DMS 273 treated with DMSO at 0.1 percent for 48 hours (cell line): ENCODE measurements around the gene POLE4.

Experiments used
- DNase-seq: peaks from one replicate; lab custom pipeline; 2025; lab: John Stamatoyannopoulos, UW

POLE4 gene

DNA sequence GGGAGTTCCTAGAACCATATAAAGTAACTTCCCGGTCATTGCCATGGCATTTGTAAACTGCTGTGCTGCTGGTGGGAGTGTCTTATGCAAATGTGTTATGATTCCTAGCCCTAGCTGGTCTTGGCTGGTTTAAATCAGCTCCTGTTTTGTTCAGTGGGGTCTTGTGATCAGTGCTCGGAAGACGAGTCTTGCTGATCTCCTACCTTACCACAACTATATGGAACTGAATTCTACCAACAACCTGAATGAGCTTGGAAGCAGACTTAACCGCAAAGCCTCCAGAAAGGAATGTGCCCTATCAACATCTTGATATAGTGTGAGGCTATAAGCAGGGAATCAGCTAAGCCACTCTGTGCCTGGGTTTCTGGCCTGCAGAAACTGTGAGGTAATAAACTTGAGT lies 33.5 kb downstream of the POLE4 start:
- no peak for DNase-seq

DNA sequence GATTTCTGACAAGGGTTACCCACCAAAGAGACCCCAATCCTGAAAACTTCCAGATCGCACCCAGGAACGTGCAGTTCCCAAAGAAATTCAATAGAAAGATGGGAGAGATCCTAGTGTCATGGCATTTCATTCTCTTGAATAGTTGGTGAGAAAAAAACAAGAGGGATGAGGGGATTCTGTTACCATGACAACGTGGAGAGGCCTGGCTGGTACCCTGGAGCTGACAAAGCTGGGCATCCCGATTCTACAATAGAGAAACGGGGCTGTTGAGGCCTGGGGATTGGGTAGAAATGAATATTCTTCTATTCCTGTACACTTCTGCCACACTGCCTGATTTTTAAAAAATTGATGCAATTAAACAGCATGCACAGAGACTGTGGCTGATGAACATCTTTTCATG lies 41.0 kb downstream of the POLE4 start:
- DNase-seq: no peak

DNA sequence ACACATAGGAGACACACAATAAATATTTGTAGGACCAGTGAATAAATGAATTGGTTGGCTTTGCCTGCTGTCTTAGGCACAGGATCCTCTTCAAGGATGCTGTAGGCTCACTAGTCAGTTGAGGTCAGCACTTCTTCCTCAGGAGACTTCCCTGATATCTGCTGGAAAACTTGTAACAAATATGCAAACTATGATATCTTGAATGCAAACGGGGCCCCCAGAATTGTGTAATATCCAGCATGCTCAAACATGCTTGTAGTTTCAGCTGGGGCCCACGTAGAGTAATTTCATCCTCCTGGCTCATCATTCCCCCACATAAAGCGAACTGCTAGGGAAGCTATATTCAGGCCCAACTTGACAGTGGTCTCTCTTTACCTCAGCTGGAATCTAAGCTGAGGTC lies 43.6 kb downstream of the POLE4 start:
- no peak for DNase-seq

DNA sequence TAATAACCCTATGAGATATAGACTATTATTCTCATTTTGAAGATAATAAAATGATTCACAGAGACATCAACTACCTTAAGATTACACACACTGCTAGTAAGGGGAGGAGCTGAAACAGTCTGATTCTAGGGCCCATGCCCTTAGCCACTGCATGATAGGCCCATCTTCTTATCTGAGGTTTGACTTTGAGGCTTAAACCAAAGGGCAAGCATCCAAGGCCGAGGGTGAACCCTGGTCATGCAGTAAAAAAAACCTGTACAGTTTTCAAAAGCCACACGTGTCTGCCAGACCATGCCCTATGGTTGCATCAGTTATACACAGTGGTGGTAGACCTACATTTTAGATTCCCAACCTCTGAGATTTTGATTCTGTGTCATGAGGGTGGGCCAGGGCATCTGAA lies 44.8 kb downstream of the POLE4 start:
- DNase-seq: no peak

DNA sequence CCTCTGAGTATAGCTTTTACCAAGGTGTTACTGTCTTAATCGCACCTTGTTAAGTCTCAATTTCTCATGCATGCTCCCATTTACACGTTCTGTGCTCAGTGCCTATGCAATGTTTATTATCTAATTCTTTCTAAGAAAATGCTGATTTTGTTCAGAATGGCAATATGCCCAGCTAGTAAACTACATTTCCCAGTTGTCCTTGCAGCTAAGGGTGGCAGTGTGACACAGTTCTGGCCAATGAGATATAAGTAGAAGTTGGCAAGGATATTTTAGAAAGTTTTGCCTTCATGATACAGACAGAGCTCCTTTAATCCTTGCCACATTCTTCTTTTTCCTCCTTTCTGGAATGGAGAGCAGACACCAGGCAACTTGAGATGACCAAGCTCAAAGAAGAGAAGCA lies 45.3 kb downstream of the POLE4 start:
- no peak for DNase-seq

DNA sequence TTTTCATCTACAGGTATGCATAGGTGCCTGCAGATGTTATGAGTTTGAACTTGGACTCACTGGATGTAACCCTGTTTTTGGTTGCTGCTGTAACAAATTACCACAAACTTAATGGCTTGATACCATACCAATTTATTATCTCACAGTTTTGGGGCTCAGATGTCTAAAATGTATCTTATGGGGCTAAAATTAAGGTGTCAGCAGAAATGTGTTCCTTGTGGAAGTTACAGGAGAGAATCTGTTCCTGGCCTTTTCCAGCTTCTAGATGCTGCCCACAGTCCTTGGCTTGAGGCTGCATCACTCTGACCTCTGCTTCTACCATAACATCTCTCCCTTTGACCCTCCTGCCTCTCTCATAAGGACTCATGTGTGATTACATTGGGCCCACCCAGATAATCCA lies 47.6 kb downstream of the POLE4 start:
- DNase-seq: no peak

DNA sequence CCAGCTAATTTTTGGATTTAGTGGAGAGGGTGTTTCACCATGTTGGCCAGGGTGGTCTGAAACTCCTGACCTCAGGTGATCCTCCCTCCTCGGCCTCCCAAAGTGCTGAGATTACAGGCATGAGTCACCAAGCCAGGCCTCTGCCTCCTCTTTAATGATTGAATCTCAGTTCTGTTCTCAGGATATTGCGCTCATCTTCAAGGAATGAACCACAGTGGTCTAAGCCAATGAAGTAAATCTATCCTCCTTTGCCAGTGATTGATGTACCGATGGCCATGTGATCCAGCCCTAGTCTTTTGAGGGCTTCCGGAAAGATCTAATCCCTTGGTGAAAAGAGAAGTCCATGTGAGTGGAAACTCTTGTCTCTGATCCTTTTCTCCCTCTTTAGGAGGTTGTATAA lies 48.6 kb downstream of the POLE4 start:
- no peak for DNase-seq

DNA sequence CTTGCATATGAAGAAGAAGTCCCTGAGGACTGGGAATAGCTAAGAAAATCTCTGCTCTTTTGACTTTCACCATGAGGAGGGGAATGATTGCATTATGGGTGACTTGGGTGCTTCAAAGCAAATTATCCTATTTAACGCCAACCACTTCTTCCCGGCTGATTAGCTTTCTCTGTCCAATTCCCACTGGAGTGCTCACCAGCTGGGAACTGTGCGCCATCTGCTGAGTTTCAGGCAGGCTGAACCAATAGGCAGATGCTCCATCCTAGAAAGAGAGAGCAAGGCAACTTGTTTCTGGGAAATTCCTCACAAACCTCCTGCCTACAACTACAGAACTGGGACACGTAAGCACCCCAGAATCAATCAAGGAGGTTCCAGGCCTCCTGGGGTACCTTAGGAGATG lies 49.4 kb downstream of the POLE4 start:
- peak; percentile 37 for DNase-seq

DNA sequence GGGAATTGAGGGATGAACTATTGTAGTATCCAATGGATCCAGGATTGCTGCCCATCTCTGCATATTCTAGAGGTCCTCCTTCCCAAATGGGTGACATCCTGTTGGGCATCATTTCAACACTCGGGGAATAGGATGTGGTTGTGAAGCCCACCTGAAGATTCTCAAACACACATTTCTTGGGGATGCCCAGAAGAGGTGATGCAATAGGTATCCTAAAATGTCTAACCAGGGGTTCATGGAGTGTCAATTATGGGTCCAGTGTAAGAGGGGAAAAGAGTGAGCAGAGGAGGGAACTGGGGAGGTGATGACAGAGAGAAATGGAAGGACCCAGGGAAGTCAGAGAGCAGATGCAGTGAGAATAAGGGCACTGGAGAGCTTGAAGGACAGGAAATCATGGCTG lies 52.1 kb downstream of the POLE4 start:
- no peak for DNase-seq

DNA sequence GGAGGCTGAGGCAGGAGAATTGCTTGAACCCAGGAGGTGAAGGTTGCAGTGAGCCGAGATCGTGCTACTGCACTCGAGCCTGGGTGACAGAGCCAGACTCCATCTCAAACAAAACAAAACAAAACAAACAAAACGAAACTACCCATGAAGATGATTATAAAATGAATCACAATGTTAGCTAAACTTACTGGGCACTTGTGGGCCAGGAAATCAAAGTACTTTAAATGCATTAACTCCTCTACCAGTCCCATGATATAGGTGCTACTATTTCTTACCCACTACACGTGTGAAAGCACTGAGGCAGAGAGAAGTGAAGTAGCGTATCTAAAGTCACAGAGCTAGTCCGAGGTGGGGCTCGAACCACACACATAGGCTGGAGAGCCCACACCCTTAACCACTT lies 53.6 kb downstream of the POLE4 start:
- DNase-seq: no peak

DNA sequence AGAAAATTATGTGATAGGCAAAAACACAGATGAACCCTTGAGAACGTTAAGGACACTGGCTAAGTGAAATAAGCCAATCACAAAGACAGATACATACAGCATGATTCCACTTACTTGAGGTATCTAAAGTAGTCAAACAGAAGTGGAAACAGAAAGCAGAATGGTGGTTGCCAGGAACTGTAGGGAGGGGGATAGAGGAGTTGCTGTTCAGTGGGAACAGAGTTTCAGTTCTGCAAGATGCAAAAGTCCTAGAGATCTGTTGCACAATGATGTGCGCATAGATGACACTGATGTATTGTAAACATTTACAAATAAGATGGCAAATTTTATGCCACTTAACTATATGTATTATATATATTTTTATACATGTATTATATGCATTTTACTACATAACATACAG lies 59.7 kb downstream of the POLE4 start:
- no peak for DNase-seq
